ENCODE data around the gene GDI2. TPM values are rescaled to one million over a fixed set of nuclear protein-coding genes. Genes with fewer than 3 reads are reported as not detected.

GDI2 gene
- total RNA-seq, 1 donor from 2014 or later = 174 TPM

DNA sequence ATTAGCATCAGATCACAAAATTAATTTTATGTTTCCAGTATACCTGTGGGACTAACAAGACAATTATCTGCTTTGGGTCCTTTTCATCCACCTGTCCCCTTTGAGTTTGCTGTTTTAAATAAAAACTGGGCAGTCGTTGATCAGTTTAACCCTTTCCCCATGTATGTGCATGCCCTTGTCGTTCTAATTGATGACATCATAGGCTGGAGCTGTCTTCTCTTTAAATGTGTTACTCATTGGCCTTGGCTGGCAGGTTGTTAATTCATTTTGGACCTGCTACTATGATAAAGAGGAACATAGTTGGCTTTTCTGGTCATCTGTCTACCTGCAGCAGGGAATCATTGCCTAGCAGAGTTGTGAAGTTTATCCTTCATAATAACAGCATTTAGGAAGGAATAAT lies 74.8 kb downstream of the GDI2 start:
- Histone ChIP-seq H3K36me3 (peaks cover 0 to 31% of the 10 kb centered on the region in 2 donors), H3K4me1 (no peaks in the 10 kb centered on the region), H3K27ac (no peak overlapping the region), H3K4me3 (no peak overlapping the region), H3K9me3 (no peaks in the 10 kb centered on the region), H3K27me3 (no peaks in the 10 kb centered on the region)
- TF ChIP-seq, protein P1, sequence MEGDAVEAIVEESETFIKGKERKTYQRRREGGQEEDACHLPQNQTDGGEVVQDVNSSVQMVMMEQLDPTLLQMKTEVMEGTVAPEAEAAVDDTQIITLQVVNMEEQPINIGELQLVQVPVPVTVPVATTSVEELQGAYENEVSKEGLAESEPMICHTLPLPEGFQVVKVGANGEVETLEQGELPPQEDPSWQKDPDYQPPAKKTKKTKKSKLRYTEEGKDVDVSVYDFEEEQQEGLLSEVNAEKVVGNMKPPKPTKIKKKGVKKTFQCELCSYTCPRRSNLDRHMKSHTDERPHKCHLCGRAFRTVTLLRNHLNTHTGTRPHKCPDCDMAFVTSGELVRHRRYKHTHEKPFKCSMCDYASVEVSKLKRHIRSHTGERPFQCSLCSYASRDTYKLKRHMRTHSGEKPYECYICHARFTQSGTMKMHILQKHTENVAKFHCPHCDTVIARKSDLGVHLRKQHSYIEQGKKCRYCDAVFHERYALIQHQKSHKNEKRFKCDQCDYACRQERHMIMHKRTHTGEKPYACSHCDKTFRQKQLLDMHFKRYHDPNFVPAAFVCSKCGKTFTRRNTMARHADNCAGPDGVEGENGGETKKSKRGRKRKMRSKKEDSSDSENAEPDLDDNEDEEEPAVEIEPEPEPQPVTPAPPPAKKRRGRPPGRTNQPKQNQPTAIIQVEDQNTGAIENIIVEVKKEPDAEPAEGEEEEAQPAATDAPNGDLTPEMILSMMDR (IDR thresholded peaks at IDR 0.05) = no peak
- no peak for TF ChIP-seq POLR2AphosphoS5 (IDR thresholded peaks at IDR 0.05; ENCODE audit: insufficient read depth in 1 of 2, low read depth in 1 of 2)
- TF ChIP-seq POLR2A (IDR thresholded peaks at IDR 0.05) = no peak
- no peak for DNase-seq (ENCODE audit: extremely low spot score in 2 of 2)
- intact Hi-C loops (cut with DNase I) = no loop called here

DNA sequence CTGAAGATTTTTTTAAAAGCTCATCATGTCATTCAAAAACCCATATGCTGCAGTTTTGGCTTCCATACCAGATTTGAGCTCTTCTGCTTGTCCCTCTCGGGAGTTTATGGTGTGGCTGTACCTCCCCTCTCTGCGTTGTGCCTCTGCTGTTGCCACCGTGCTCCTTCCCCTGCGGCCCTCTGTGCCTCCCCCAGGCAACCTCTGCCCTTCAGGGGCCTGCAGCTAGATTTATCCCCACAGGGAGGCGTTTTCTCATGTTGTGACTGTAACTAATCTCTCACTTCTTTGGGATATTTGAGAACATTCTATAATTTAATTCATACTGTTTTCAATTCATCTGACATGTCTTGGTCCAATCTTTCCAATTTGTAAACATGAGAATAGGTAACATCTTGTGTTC lies 75.9 kb downstream of the GDI2 start:
- no peak for DNase-seq (ENCODE audit: extremely low spot score in 2 of 2)
- Histone ChIP-seq H3K4me1 (no peaks in the 10 kb centered on the region), H3K27me3 (no peaks in the 10 kb centered on the region), H3K27ac (no peak overlapping the region), H3K9me3 (no peaks in the 10 kb centered on the region), H3K36me3 (peaks cover 0 to 26% of the 10 kb centered on the region in 2 donors), H3K4me3 (no peak overlapping the region)
- intact Hi-C loops (cut with DNase I) = no loop called here
- TF ChIP-seq, protein P1 (IDR thresholded peaks at IDR 0.05) = no peak
- TF ChIP-seq POLR2AphosphoS5 (IDR thresholded peaks at IDR 0.05; ENCODE audit: insufficient read depth in 1 of 2, low read depth in 1 of 2) = no peak
- no peak for TF ChIP-seq POLR2A (IDR thresholded peaks at IDR 0.05)

DNA sequence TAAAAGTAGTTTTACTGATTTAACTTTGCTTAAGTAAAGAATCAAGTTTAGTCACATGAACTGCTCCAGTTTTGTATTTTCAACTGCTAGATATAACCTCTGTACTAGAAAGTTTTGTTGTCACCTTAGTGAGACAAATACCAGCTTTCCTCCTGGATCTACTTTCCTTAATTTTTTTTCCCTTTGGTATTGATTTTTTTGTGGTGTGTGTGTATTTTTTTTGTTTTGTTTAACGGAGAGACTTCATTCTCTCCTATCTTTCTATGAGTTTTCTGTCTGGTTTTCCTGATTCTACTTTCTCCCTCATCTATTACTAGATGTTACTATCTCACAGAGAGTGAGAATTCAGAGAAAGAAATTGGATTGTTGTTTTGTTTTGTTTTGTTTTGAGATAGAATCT lies 76.6 kb downstream of the GDI2 start:
- no peaks in the 10 kb centered on the region for H3K27me3 ChIP-seq
- TF ChIP-seq POLR2A (IDR thresholded peaks at IDR 0.05) (no peak), POLR2AphosphoS5 (IDR thresholded peaks at IDR 0.05; ENCODE audit: insufficient read depth in 1 of 2, low read depth in 1 of 2) (no peak)
- TF ChIP-seq, protein P1 (IDR thresholded peaks at IDR 0.05) = no peak
- intact Hi-C loops (cut with DNase I) = no loop called here
- peaks cover 0 to 24% of the 10 kb centered on the region in 2 donors for H3K36me3 ChIP-seq
- no peak overlapping the region for H3K4me3 ChIP-seq
- no peak overlapping the region for H3K27ac ChIP-seq
- no peaks in the 10 kb centered on the region for H3K4me1 ChIP-seq
- no peak for DNase-seq (ENCODE audit: extremely low spot score in 2 of 2)
- H3K9me3 ChIP-seq = no peaks in the 10 kb centered on the region

DNA sequence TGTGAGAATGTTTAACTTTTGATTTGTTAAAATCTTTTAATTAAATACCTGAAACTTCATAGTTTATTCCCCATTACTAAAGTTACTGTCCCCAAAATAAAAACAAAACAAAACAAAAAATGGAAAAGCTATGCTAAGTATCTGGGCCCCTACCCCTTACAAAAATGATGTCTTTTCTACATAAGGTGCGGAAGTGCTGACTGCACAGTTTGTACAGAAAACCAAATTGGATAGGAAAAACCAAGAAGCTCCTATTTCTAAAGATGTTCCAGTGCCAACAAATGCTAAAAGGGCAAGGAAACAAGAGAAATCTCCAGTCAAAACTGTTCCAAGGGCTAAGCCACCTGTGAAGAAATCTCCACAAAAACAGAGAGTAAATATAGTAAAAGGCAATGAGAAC lies 78.1 kb downstream of the GDI2 start:
- TF ChIP-seq POLR2A (IDR thresholded peaks at IDR 0.05) (no peak), POLR2AphosphoS5 (IDR thresholded peaks at IDR 0.05; ENCODE audit: insufficient read depth in 1 of 2, low read depth in 1 of 2) (no peak)
- TF ChIP-seq, protein P1 (IDR thresholded peaks at IDR 0.05) = no peak
- Histone ChIP-seq H3K4me1 (no peaks in the 10 kb centered on the region), H3K27ac (no peak overlapping the region), H3K9me3 (no peaks in the 10 kb centered on the region), H3K36me3 (peaks cover 0 to 24% of the 10 kb centered on the region in 2 donors), H3K4me3 (no peak overlapping the region), H3K27me3 (no peaks in the 10 kb centered on the region)
- no peak for DNase-seq (ENCODE audit: extremely low spot score in 2 of 2)
- intact Hi-C loops (cut with DNase I) = no loop called here

DNA sequence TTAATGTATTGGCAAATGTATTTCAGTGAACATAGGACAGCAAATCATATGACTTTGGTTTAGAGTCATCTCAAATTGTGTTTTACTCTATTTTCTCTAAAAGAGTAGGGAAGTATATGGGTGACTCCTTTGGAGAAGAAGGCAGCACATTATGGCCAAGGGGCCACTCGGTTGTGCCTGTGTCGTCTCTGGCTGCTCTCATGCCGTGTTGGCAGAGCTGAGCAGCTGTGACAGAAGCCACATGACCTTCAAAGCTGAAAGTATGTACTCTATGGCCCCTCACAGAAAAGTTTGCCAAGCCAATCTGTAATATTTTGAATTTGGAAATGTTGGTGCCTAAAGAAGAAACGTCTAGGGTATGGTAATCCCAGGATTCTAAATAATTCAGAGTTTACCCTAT lies 81.1 kb downstream of the GDI2 start:
- no peak for DNase-seq (ENCODE audit: extremely low spot score in 2 of 2)

More for the DNA sequence above, 81.1 kb downstream of the GDI2 start:
- Histone ChIP-seq H3K36me3 (peaks cover 0 to 24% of the 10 kb centered on the region in 2 donors), H3K27ac (no peak overlapping the region), H3K9me3 (no peaks in the 10 kb centered on the region), H3K4me3 (no peak overlapping the region), H3K4me1 (no peaks in the 10 kb centered on the region), H3K27me3 (no peaks in the 10 kb centered on the region)
- intact Hi-C loops (cut with DNase I) = no loop called here
- TF ChIP-seq, protein P1 (IDR thresholded peaks at IDR 0.05) = no peak
- TF ChIP-seq POLR2A (IDR thresholded peaks at IDR 0.05) (no peak), POLR2AphosphoS5 (IDR thresholded peaks at IDR 0.05; ENCODE audit: insufficient read depth in 1 of 2, low read depth in 1 of 2) (no peak)
